Stimulated activated CD8-positive, alpha-beta memory T cell treated with anti-CD3 and anti-CD28 coated beads, Interleukin-4, amount 100 ng/mL, for 4 hours (primary cell): ENCODE data around the gene PCSK5.

Source experiments
- DNase-seq, 2 donors: peaks; one replicate each; pipeline ENCODE4 v3.0.0-alpha.2; 2020; ENCODE audit warnings: low read depth in 2 of 2, low spot score in 1 of 2

PCSK5 gene

GRCh38 chr9:76181020-76181641, 290.7 kb downstream of the PCSK5 start:
- no peak for DNase-seq

GRCh38 chr9:76181781-76182180, 291.3 kb downstream of the PCSK5 start:
- no peak for DNase-seq

- no peak for DNase-seq
Observed at GRCh38 chr9:76185432-76185831, 295.0 kb downstream of the PCSK5 start.

DNA sequence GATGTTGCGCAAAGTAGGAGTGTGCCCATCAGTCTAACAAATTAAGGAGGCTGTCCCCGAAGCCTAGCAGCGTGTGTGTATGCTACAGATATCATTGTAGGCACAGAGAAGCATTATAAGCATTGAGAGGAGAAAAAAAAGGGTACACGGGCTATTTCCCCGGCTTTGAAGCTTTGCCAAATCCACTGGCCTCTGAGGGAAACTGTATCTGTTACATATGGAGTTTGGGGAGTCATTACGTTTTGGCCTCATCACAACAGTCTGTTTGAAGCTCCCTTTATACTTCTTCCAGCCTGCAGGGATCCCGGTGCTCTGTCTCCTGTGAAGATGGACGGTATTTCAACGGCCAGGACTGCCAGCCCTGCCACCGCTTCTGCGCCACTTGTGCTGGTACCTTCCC, 297.8 kb downstream of the PCSK5 start:
- DNase-seq, result no peak

DNA sequence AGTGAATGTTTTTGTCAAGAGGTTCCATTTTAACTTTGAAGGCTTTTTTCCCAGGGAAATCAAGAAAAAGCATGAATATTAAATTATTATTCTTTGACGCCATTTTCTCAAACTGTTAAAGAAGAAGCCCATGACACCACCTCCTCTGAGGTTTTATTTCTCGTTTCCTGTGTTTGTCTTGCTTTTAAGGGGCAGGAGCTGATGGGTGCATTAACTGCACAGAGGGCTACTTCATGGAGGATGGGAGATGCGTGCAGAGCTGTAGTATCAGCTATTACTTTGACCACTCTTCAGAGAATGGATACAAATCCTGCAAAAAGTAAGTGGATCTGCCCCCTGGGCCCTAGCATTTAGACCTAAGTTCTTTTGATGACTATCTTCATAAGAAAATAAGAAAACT, 298.4 kb downstream of the PCSK5 start:
- DNase-seq, result no peak

GRCh38 chr9:76191493-76191892, 301.0 kb downstream of the PCSK5 start:
- DNase-seq, result no peak

- no peak for DNase-seq
Observed at GRCh38 chr9:76192013-76192412, 301.5 kb downstream of the PCSK5 start.

GRCh38 chr9:76194896-76195295, 304.4 kb downstream of the PCSK5 start:
- DNase-seq, result no peak

DNA sequence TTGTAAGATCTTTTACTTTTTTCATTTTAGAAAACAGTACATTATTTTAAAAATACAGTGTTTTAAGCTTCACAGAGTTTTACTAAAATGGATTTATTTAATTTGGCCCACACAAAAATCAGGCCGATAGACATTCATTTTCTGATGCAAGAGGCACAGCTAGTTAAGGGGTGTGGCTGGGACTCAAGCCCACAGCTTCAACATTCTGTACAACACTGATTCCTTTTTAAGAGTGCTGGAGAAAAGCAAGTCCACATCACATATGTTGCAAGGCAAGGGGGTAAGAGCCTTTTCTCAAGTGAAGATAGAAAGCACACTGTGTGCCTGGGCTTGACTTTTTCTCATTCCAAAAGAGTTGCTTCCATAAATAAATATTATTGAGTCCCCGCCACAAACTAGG, 307.9 kb downstream of the PCSK5 start:
- no peak for DNase-seq

DNA sequence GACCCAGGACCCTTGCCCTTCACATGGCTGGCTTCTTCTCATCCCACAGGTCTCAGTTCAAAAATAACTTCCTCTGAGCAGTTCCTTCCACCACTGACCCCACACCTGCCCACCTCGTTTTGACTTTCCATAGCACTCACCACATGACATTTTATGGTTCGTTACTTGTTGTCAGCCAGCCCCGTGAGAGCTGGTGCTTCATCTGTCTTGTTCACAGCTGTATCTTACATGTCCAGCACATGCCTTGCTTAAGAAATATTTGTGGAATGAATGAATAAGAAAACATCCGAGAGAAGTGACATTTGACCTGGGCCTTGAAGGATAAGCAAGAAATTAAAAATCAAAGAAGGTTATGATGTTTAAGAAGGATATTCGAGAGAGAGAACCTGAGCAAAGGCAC, 309.8 kb downstream of the PCSK5 start:
- DNase-seq, result no peak

- no peak for DNase-seq
Observed at GRCh38 chr9:76200745-76201144, 310.3 kb downstream of the PCSK5 start.

- no peak for DNase-seq
Observed at GRCh38 chr9:76203373-76203772, 312.9 kb downstream of the PCSK5 start.

DNA sequence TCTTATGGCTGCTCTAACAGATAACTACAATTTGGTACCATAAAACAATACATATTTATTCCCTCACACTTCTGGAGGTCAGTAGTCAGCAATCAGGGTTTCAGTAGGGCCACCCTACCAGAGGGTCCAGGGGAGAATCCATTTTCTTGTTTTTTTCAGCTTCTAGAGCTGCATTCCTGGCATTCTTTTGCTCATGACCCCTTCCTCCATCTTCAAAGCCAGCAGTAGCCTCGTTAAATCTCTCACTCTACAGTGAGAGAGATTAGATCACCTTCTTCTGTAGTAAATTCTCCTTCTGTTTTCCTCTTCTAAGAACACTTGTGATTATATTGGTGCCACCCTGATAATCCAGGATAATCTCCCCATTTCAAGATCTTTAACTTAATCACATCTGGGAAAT, 316.3 kb downstream of the PCSK5 start:
- DNase-seq, result no peak

DNA sequence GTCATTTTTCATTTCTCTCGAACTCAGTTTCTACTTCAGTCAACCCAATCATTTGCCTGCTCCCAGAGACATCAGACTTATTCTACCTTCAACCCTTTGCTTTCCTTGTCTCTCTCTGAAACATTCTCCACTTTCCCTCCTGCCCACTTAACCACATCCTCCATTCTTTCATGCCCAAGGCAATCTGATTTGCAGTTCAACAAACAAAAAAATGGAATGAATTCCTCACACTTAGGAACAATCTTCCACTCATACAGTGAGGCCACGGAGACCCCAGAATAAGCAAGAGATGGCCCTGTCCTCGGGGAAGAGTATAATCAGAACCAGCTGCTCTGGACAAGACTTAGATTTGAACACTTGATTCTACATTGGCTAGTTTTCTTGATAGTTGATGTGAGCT, 323.3 kb downstream of the PCSK5 start:
- no peak for DNase-seq

- no peak for DNase-seq
Observed at GRCh38 chr9:76215066-76215465, 324.6 kb downstream of the PCSK5 start.

GRCh38 chr9:76216161-76216649, 325.7 kb downstream of the PCSK5 start:
- DNase-seq, result no peak

DNA sequence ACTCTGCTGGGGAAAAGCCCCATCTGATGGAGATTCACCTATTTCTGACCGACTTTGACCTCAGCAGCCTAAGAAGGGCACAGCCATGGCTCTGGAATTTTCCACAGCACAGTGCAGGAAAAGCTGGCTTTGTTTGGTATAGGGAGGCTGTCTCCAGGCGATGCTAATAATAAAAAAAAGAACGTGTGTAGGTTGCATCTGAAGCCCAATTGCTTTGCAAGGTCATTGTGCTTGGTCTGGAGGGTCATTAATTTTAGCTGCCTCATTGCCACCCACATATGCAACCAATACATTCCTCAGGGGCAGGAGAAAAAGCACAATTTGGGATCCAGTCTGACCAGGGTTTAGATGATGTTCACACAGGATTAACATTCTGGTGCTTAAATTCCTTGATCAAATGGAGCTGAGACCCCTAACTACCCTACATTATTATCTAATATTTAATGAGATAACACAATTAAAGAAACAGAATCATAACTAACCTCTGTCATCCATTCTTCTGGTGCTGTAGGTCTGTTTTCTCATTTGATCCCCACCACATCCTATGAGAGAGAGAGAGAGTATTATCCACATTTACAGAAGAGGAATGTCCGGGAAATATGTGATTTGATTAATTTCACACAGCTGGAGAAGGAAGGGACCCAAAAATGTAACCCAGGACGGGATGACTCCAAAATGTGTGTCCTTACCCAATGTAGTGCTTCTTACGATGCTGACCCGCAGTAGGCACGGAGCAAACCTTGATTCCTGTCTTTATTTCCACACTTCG, 327.8 kb downstream of the PCSK5 start:
- DNase-seq, result no peak

- no peak for DNase-seq
Observed at GRCh38 chr9:76218886-76219445, 328.5 kb downstream of the PCSK5 start.

DNA sequence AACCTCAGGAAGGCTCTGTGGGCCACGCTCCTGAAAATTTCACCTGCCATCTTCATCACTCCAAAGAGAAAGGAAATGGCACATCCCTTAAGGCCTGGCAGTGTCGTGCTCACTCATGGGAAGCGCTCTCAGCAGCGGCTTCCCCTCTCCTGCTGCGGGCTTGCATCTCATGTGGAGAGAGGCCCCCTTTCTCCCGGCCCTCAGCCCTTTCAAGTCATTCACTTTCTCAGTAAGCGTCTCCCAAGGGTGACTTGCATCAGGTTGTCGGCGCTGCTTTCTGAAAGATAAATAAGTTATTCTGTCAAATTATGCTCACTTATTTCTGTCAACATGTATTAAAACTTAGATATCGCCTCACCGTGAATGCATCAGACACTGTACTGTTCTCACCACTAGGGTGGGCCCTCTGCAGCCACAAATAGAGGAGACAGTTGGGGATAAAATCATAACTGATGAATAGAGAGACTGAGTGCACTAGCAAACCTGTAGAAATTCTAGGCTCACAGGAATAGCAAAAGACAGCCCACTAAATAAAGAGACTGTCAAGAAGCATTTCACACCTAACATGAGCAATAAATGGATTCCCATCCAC, 329.2 kb downstream of the PCSK5 start:
- DNase-seq, result no peak

- DNase-seq, result no peak
Observed at GRCh38 chr9:76221423-76221822, 330.9 kb downstream of the PCSK5 start.

- no peak for DNase-seq
Observed at GRCh38 chr9:76223749-76224340, 333.4 kb downstream of the PCSK5 start.

GRCh38 chr9:76227156-76227555, 336.7 kb downstream of the PCSK5 start:
- no peak for DNase-seq
